Nephron (organoid): ENCODE data around the gene PRR22.
A peak's percentile ranks its signal among the peaks of the same experiment; 100 is the strongest.

Experiments used
- H3K27ac Mint-ChIP-seq, 3 experiments: 2 replicates each; pipeline ENCODE4 v1.8.0; 2020; ENCODE audit warnings: mixed read lengths in 3 of 3, mild to moderate bottlenecking in 2 of 3, moderate library complexity in 1 of 3
- H3K27me3 Mint-ChIP-seq: 2 replicates; pipeline ENCODE4 v1.8.0; 2021; ENCODE audit warnings: low read depth, mild to moderate bottlenecking, moderate library complexity, mixed read lengths
- H3K36me3 Mint-ChIP-seq: 2 replicates; pipeline ENCODE4 v1.8.0; 2020; ENCODE audit warnings: low read depth, mixed read lengths
- H3K4me1 Mint-ChIP-seq: 2 replicates; pipeline ENCODE4 v1.8.0; 2020; ENCODE audit warnings: mixed read lengths
- H3K4me3 Mint-ChIP-seq, 3 experiments: 2 replicates each; pipeline ENCODE4 v1.8.0; 2020; ENCODE audit warnings: mild to moderate bottlenecking in 3 of 3, mixed read lengths in 3 of 3, moderate library complexity in 2 of 3
- H3K9me3 Mint-ChIP-seq: 2 replicates; pipeline ENCODE4 v1.8.0; 2020; ENCODE audit warnings: mixed read lengths
- TF ChIP-seq, protein P1 (sequence below), 3 experiments: fragments of 200-600 bp; sonication (generic); IDR thresholded peaks; one replicate each; pipeline ENCODE4 v1.5.0; 2021; ENCODE audit warnings: antibody characterized with exemption in 3 of 3; ENCODE audit not compliant: unreplicated experiment in 3 of 3

PRR22 gene

GRCh38 chr19:5809053-5809452 lies 24.5 kb upstream of the PRR22 start:
- no peaks in the 10 kb centered on the region for H3K4me1 Mint-ChIP-seq
- no peaks in the 10 kb centered on the region for H3K9me3 Mint-ChIP-seq

GRCh38 chr19:5808120-5808816 lies 23.7 kb upstream of the PRR22 start:
- peaks cover 4% of the 10 kb centered on the region for H3K4me1 Mint-ChIP-seq
- no peak overlapping the region for H3K4me3 Mint-ChIP-seq
- no peaks in the 10 kb centered on the region for H3K9me3 Mint-ChIP-seq
- TF ChIP-seq, protein P1, sequence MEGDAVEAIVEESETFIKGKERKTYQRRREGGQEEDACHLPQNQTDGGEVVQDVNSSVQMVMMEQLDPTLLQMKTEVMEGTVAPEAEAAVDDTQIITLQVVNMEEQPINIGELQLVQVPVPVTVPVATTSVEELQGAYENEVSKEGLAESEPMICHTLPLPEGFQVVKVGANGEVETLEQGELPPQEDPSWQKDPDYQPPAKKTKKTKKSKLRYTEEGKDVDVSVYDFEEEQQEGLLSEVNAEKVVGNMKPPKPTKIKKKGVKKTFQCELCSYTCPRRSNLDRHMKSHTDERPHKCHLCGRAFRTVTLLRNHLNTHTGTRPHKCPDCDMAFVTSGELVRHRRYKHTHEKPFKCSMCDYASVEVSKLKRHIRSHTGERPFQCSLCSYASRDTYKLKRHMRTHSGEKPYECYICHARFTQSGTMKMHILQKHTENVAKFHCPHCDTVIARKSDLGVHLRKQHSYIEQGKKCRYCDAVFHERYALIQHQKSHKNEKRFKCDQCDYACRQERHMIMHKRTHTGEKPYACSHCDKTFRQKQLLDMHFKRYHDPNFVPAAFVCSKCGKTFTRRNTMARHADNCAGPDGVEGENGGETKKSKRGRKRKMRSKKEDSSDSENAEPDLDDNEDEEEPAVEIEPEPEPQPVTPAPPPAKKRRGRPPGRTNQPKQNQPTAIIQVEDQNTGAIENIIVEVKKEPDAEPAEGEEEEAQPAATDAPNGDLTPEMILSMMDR (IDR thresholded peaks at IDR 0.05; ENCODE audit: unreplicated experiment in 3 of 3): no peak
- H3K36me3 Mint-ChIP-seq: no peaks in the 10 kb centered on the region
- H3K27me3 Mint-ChIP-seq: peaks cover 47% of the 10 kb centered on the region
- H3K27ac Mint-ChIP-seq: no peak overlapping the region

More at GRCh38 chr19:5809053-5809452, 24.5 kb upstream of the PRR22 start:
- no peaks in the 10 kb centered on the region for H3K36me3 Mint-ChIP-seq
- TF ChIP-seq, protein P1 (IDR thresholded peaks at IDR 0.05; ENCODE audit: unreplicated experiment in 3 of 3): no peak
- H3K27ac Mint-ChIP-seq: no peak overlapping the region
- no peak overlapping the region for H3K4me3 Mint-ChIP-seq
- H3K27me3 Mint-ChIP-seq: peaks cover 39% of the 10 kb centered on the region

GRCh38 chr19:5806905-5807304 lies 22.4 kb upstream of the PRR22 start:
- no peaks in the 10 kb centered on the region for H3K9me3 Mint-ChIP-seq
- H3K27me3 Mint-ChIP-seq: peaks cover 49% of the 10 kb centered on the region
- H3K27ac Mint-ChIP-seq: peak overlapping the region in 1 of 3 experiments; percentile 5
- peaks cover 13% of the 10 kb centered on the region for H3K4me1 Mint-ChIP-seq
- TF ChIP-seq, protein P1 (IDR thresholded peaks at IDR 0.05; ENCODE audit: unreplicated experiment in 3 of 3): no peak
- H3K4me3 Mint-ChIP-seq: peak overlapping the region in 1 of 3 experiments; percentile 11
- H3K36me3 Mint-ChIP-seq: no peaks in the 10 kb centered on the region

- Mint-ChIP-seq H3K27me3 (peaks cover 49% of the 10 kb centered on the region), H3K36me3 (no peaks in the 10 kb centered on the region), H3K27ac (no peak overlapping the region), H3K4me3 (peak overlapping the region in 2 of 3 experiments; percentile 57 to 68), H3K9me3 (no peaks in the 10 kb centered on the region), H3K4me1 (peaks cover 16% of the 10 kb centered on the region)
- TF ChIP-seq, protein P1 (IDR thresholded peaks at IDR 0.05; ENCODE audit: unreplicated experiment in 3 of 3): no peak
These were observed 21.6 kb upstream of the PRR22 start for GRCh38 chr19:5806133-5806489.

DNA sequence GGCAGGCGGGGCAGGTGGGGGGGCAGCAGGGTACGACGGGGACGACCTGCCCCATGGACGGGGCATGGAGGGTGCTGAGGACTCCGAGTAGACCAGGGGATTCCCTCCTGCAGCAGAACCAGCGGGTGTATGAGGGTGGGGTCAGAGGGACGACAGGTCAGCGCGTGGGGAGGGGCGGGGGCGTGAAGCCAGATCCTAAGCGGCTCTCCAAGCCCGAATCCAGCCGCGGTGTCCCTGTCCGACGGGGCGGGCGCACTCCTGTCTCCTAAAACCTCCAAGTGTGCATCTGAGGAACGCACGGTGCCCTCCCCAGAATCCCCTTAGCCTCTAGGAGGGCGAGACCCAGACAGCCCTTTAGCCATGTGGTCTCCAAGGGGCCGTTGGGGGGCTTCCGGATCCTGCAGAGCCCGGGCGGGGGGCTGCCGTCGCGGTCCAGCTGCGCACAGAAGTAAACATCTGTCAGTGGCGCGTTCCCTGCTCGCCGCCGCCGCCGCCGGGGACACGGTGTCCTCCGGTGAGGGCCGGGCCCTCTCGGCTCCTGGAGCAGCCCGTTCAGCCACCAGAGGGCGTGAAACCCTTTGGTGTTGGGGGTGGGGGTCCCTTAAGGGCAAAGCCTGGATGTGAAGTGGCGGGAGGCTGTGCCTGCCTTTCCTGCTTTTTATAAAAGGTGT lies 21.1 kb upstream of the PRR22 start:
- Mint-ChIP-seq H3K27ac (no peak overlapping the region), H3K4me3 (peak overlapping the region; percentile 53 to 68 (median 65)), H3K9me3 (no peaks in the 10 kb centered on the region), H3K27me3 (peaks cover 49% of the 10 kb centered on the region), H3K36me3 (no peaks in the 10 kb centered on the region), H3K4me1 (peaks cover 16% of the 10 kb centered on the region)
- TF ChIP-seq, protein P1 (IDR thresholded peaks at IDR 0.05; ENCODE audit: unreplicated experiment in 3 of 3): peak; percentile 71 to 81 (median 71)
